HCT116 (cell line): Measurements from ENCODE around the gene SYTL4. TPM values are rescaled to one million over a fixed set of nuclear protein-coding genes. Genes with fewer than 3 reads are reported as not detected.

ENCODE experiments used
- ATAC-seq: fragments of 200-7000 bp; cut with Tn5 transposase; 2 replicates; pipeline ENCODE4 v1.9.1; 2020; ENCODE audit warnings: mild to moderate bottlenecking, moderate library complexity
- BruUV-seq: library from RNA; stranded (reverse); fragments of 400-500 nt; replicated peaks from 2 replicates; lab custom pipeline; 2021; lab: Mats Ljungman, UMichigan
- CTCF ChIA-PET: fragments of 300-600 bp; sonication (Branson Sonifier 250); formaldehyde crosslinking; loops from one replicate; lab custom pipeline; 2021; ENCODE audit warnings: antibody characterized with exemption; lab: Charles Lee
- POLR2A ChIA-PET: fragments of 300-600, 350-600 bp; sonication (Branson Sonifier 250); formaldehyde crosslinking; loops from one replicate; lab custom pipeline; 2021; ENCODE audit warnings: antibody characterized with exemption; lab: Charles Lee
- RAD21 ChIA-PET, 2 experiments: fragments of 300-600 bp; sonication (Branson Sonifier 250); formaldehyde crosslinking; loops; one replicate each; lab custom pipeline; 2023; ENCODE audit warnings: low total read pairs in 2 of 2; ENCODE audit not compliant: uncharacterized antibody in 2 of 2, unreplicated experiment in 2 of 2, low non-redundant PET in 1 of 2; lab: Charles Lee
- DNase-seq: peaks from one replicate; pipeline ENCODE4 v3.0.0-alpha.2; 2010; ENCODE audit warnings: low read depth, low spot score
- H2AFZ ChIP-seq: fragments of 200-600 bp; shearing (Covaris generic), sonication (generic); 2 replicates; pipeline ENCODE4 v1.6.1; 2017; ENCODE audit warnings: low read depth, mixed run types, mixed read lengths, antibody characterized with exemption, low read length; ENCODE audit not compliant: poor library complexity, severe bottlenecking
- H3K27ac ChIP-seq: 2 replicates; pipeline ENCODE4 v1.5.1; 2012; ENCODE audit warnings: low read depth, low read length
- H3K27me3 ChIP-seq: fragments of 200-600 bp; sonication (generic); 2 replicates; pipeline ENCODE4 v1.6.1; 2016; ENCODE audit warnings: mixed run types, low read length, mixed read lengths; ENCODE audit not compliant: insufficient read depth
- H3K36me3 ChIP-seq, 2 experiments: fragments of 200-500 bp in 1 of 2; fragments of 200-600 bp in 1 of 2; sonication (Bioruptor generic) in 1 of 2; sonication (generic) in 1 of 2; 2 replicates each; pipeline versions ENCODE4 v1.5.1 to v1.6.1; 2014 to 2016; ENCODE audit warnings: low read length in 2 of 2, inconsistent platforms in 1 of 2, mixed read lengths in 1 of 2, mixed run types in 1 of 2; ENCODE audit not compliant: insufficient read depth in 2 of 2, control insufficient read depth in 1 of 2
- H3K4me1 ChIP-seq, 2 experiments: fragments of 200-600 bp in 1 of 2; sonication (generic) in 1 of 2; 2 replicates each; pipeline versions ENCODE4 v1.5.1 to v1.6.1; 2012 to 2017; ENCODE audit warnings: low read length in 2 of 2, inconsistent platforms in 1 of 2, mild to moderate bottlenecking in 1 of 2, mixed read lengths in 1 of 2, mixed run types in 1 of 2, moderate library complexity in 1 of 2; ENCODE audit not compliant: insufficient read depth in 2 of 2, control insufficient read depth in 1 of 2
- H3K4me2 ChIP-seq: fragments of 200-600 bp; sonication (generic); 2 replicates; pipeline ENCODE4 v1.6.1; 2017; ENCODE audit warnings: mixed run types, low read length, mixed read lengths
- H3K4me3 ChIP-seq, 2 experiments: fragments of 200-600 bp in 1 of 2; sonication (generic) in 1 of 2; replicated peaks in 1 of 2; 2 replicates each; pipeline ENCODE4 v1.5.1; 2011 to 2016; ENCODE audit warnings: low read length in 2 of 2, control low read depth in 1 of 2, low read depth in 1 of 2, mild to moderate bottlenecking in 1 of 2, mixed read lengths in 1 of 2, mixed run types in 1 of 2
- H3K79me2 ChIP-seq: fragments of 200-600 bp; sonication (generic); 2 replicates; pipeline ENCODE4 v1.6.1; 2017; ENCODE audit warnings: mild to moderate bottlenecking, mixed run types, low read length, moderate library complexity, mixed read lengths; ENCODE audit not compliant: insufficient read depth
- H3K9ac ChIP-seq: fragments of 200-600 bp; sonication (generic); 2 replicates; pipeline ENCODE4 v1.6.1; 2016; ENCODE audit warnings: low read length, mixed read lengths
- H3K9me2 ChIP-seq: fragments of 200-600 bp; sonication (generic), shearing (Covaris generic); 2 replicates; pipeline ENCODE4 v1.6.1; 2017; ENCODE audit warnings: mixed run types, mild to moderate bottlenecking, moderate library complexity; ENCODE audit not compliant: insufficient read depth
- H3K9me3 ChIP-seq, 2 experiments: fragments of 200-500 bp in 1 of 2; fragments of 200-600 bp in 1 of 2; sonication (Bioruptor generic) in 1 of 2; sonication (generic) in 1 of 2; 2 replicates each; pipeline ENCODE4 v1.6.1; 2014 to 2017; ENCODE audit warnings: low read length in 2 of 2, mixed read lengths in 2 of 2, inconsistent platforms in 1 of 2, low read depth in 1 of 2, mild to moderate bottlenecking in 1 of 2, mixed run types in 1 of 2, moderate library complexity in 1 of 2; ENCODE audit not compliant: control insufficient read depth in 1 of 2, insufficient read depth in 1 of 2
- H4K20me1 ChIP-seq: fragments of 200-600 bp; sonication (generic), shearing (Covaris generic); 2 replicates; pipeline ENCODE4 v1.6.1; 2017; ENCODE audit warnings: mixed run types, mild to moderate bottlenecking, moderate library complexity; ENCODE audit not compliant: insufficient read depth
- CBX3 ChIP-seq: IDR thresholded peaks from 2 replicates; pipeline ENCODE4 v1.6.1; 2012; ENCODE audit warnings: low read depth
- CEBPB ChIP-seq: IDR thresholded peaks from 2 replicates; pipeline ENCODE4 v1.6.1; 2012; ENCODE audit warnings: low read depth
- EGR1 ChIP-seq: IDR thresholded peaks from 2 replicates; pipeline ENCODE4 v1.6.1; 2012; ENCODE audit warnings: low read depth
- ELF1 ChIP-seq: IDR thresholded peaks from 2 replicates; pipeline ENCODE4 v1.6.1; 2012; ENCODE audit warnings: low read depth, borderline replicate concordance
- EZH2phosphoT487 ChIP-seq: fragments of 200-600 bp; IDR thresholded peaks from 2 replicates; pipeline ENCODE4 v1.6.1; 2018; ENCODE audit warnings: antibody characterized with exemption, borderline replicate concordance
- FOSL1 ChIP-seq: IDR thresholded peaks from 2 replicates; pipeline ENCODE4 v1.6.1; 2012; ENCODE audit warnings: low read depth
- JUND ChIP-seq: IDR thresholded peaks from 2 replicates; pipeline ENCODE4 v1.6.1; 2012
- POLR2AphosphoS5 ChIP-seq: IDR thresholded peaks from 2 replicates; pipeline ENCODE4 v1.6.1; 2011; ENCODE audit warnings: mild to moderate bottlenecking, low read depth, low read length, moderate library complexity
- RAD21 ChIP-seq: IDR thresholded peaks from 2 replicates; pipeline ENCODE4 v1.6.1; 2012; ENCODE audit warnings: low read depth, mild to moderate bottlenecking
- SIN3A ChIP-seq: IDR thresholded peaks from 2 replicates; pipeline ENCODE4 v1.6.1; 2012; ENCODE audit warnings: low read depth
- SP1 ChIP-seq: IDR thresholded peaks from 2 replicates; pipeline ENCODE4 v1.6.1; 2012; ENCODE audit warnings: low read depth
- TCF7L2 ChIP-seq: IDR thresholded peaks from 2 replicates; pipeline ENCODE4 v1.7.0; 2011; ENCODE audit warnings: borderline replicate concordance, inconsistent platforms; ENCODE audit not compliant: insufficient read depth, insufficient read length; ENCODE audit errors: extremely low read depth
- ZNF274 ChIP-seq: fragments of 200-500 bp; sonication (Bioruptor generic); IDR thresholded peaks from 2 replicates; pipeline ENCODE4 v1.6.1; 2014; ENCODE audit warnings: mild to moderate bottlenecking, low read depth, low read length, inconsistent platforms
- intact Hi-C: fragments of 100-400 bp; cut with micrococcal nuclease; formaldehyde crosslinking; loops from 2 replicates; pipeline ENCODE4 v1.10.0; 2022
- total RNA-seq: library from RNA; stranded (reverse); gene quantifications from one replicate; pipeline ENCODE4 v1.2.1, GENCODE V29; 2021; ENCODE audit not compliant: unreplicated experiment
- TF ChIP-seq, protein P1 (sequence below): IDR thresholded peaks from 2 replicates; pipeline ENCODE4 v1.6.1; 2012
- TF ChIP-seq, protein P2 (sequence below): IDR thresholded peaks from 2 replicates; pipeline ENCODE4 v1.6.1; 2011; ENCODE audit warnings: mild to moderate bottlenecking, low read length, moderate library complexity; ENCODE audit not compliant: insufficient replicate concordance; ENCODE audit errors: extremely low read depth
- TF ChIP-seq, protein P3 (sequence below): IDR thresholded peaks from 2 replicates; pipeline ENCODE4 v1.6.1; 2012
- TF ChIP-seq, protein P4 (sequence below): IDR thresholded peaks from 2 replicates; pipeline ENCODE4 v1.6.1; 2012; ENCODE audit warnings: low read depth

Gene SYTL4
- total RNA-seq, 1 experiment from 2014 or later = 8.8 TPM

DNA sequence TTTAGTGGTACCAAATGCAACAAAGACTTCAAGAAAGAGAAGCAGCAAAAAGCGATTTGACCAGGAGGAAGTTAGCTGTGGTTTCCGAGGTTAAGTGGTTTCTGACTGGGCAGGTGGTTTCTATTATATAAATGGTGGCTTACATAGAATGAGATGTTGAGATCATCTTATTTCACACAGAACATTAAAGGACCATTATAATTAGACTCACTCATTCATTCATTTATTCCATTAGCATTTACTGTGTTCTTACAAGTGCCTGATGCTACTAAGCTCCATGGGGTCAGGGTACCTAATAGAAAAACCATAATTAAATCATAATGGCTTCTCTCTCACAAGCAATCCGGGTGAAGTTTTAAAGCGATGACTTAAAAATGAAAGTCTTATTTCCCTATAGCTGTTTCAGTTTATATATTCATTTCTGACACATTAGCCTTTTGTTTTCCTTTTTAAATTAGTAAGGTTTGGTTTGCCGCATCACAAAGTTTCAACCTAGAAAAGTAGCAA is 105.9 kb downstream of the SYTL4 start:
- CTCF ChIA-PET = interaction anchor here (2.2 kb wide), 1 partner anchor 11 kb away, joined by 11 read pairs; the partner anchor contains the start of gene TSPAN6

More for the DNA sequence above, 105.9 kb downstream of the SYTL4 start:
- H2AFZ ChIP-seq = no peak overlapping the region
- no TSS peak for BruUV-seq
- no peaks in the 10 kb centered on the region for H4K20me1 ChIP-seq
- no peaks in the 10 kb centered on the region for H3K9me2 ChIP-seq
- no peak for ATAC-seq
- intact Hi-C loops = no loop called here
- DNase-seq = no peak
- no peaks in the 10 kb centered on the region for H3K27me3 ChIP-seq
- no peak for TF ChIP-seq TCF7L2
- no peak for TF ChIP-seq EZH2phosphoT487
- no peak for TF ChIP-seq SIN3A
- no peak for TF ChIP-seq POLR2AphosphoS5
- no peak for TF ChIP-seq ZNF274
- no peak for TF ChIP-seq CEBPB
- no peak for TF ChIP-seq FOSL1
- TF ChIP-seq JUND = no peak
- TF ChIP-seq, protein P1, sequence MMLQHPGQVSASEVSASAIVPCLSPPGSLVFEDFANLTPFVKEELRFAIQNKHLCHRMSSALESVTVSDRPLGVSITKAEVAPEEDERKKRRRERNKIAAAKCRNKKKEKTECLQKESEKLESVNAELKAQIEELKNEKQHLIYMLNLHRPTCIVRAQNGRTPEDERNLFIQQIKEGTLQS = no peak
- TF ChIP-seq SP1 = no peak
- TF ChIP-seq RAD21 = no peak
- no peak for TF ChIP-seq CBX3
- TF ChIP-seq EGR1 = no peak
- no peak for TF ChIP-seq ELF1
- TF ChIP-seq, protein P2, sequence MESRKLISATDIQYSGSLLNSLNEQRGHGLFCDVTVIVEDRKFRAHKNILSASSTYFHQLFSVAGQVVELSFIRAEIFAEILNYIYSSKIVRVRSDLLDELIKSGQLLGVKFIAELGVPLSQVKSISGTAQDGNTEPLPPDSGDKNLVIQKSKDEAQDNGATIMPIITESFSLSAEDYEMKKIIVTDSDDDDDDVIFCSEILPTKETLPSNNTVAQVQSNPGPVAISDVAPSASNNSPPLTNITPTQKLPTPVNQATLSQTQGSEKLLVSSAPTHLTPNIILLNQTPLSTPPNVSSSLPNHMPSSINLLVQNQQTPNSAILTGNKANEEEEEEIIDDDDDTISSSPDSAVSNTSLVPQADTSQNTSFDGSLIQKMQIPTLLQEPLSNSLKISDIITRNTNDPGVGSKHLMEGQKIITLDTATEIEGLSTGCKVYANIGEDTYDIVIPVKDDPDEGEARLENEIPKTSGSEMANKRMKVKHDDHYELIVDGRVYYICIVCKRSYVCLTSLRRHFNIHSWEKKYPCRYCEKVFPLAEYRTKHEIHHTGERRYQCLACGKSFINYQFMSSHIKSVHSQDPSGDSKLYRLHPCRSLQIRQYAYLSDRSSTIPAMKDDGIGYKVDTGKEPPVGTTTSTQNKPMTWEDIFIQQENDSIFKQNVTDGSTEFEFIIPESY = no peak
- TF ChIP-seq, protein P3, sequence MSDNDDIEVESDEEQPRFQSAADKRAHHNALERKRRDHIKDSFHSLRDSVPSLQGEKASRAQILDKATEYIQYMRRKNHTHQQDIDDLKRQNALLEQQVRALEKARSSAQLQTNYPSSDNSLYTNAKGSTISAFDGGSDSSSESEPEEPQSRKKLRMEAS = no peak
- TF ChIP-seq, protein P4, sequence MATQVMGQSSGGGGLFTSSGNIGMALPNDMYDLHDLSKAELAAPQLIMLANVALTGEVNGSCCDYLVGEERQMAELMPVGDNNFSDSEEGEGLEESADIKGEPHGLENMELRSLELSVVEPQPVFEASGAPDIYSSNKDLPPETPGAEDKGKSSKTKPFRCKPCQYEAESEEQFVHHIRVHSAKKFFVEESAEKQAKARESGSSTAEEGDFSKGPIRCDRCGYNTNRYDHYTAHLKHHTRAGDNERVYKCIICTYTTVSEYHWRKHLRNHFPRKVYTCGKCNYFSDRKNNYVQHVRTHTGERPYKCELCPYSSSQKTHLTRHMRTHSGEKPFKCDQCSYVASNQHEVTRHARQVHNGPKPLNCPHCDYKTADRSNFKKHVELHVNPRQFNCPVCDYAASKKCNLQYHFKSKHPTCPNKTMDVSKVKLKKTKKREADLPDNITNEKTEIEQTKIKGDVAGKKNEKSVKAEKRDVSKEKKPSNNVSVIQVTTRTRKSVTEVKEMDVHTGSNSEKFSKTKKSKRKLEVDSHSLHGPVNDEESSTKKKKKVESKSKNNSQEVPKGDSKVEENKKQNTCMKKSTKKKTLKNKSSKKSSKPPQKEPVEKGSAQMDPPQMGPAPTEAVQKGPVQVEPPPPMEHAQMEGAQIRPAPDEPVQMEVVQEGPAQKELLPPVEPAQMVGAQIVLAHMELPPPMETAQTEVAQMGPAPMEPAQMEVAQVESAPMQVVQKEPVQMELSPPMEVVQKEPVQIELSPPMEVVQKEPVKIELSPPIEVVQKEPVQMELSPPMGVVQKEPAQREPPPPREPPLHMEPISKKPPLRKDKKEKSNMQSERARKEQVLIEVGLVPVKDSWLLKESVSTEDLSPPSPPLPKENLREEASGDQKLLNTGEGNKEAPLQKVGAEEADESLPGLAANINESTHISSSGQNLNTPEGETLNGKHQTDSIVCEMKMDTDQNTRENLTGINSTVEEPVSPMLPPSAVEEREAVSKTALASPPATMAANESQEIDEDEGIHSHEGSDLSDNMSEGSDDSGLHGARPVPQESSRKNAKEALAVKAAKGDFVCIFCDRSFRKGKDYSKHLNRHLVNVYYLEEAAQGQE = no peak
- ChIA-PET POLR2A (no interaction called here), RAD21 (no interaction called here)
- H3K4me2 ChIP-seq = no peak overlapping the region
- H3K4me3 ChIP-seq = no peak overlapping the region
- no peaks in the 10 kb centered on the region for H3K4me1 ChIP-seq
- no peaks in the 10 kb centered on the region for H3K79me2 ChIP-seq
- H3K27ac ChIP-seq = no peak overlapping the region
- no peaks in the 10 kb centered on the region; a peak in 1 of 4 replicates for H3K36me3 ChIP-seq
- H3K9me3 ChIP-seq = no peaks in the 10 kb centered on the region
- no peak overlapping the region for H3K9ac ChIP-seq
